Epithelial cell of prostate (primary cell): ENCODE results near the gene MON1B.
"Not testable (repeated sequence)": the region's sequence is repeated elsewhere in the genome, so short reads cannot be mapped to it uniquely, and the experiment has no call there.

ENCODE experiments used
- DNase-seq: peaks from one replicate; pipeline ENCODE4 v3.0.0-alpha.2; 2011; ENCODE audit warnings: low read depth, low spot score
- H3K27ac ChIP-seq: fragments of 450-650 bp; 2 replicates; pipeline ENCODE4 v1.5.1; 2017; ENCODE audit warnings: mild to moderate bottlenecking

Gene MON1B

GRCh38 chr16:77234611-77235010, 43.6 kb downstream of the MON1B start:
- DNase-seq, result no peak

GRCh38 chr16:77236063-77236511, 45.1 kb downstream of the MON1B start:
- DNase-seq, result no peak
- H3K27ac ChIP-seq, result no peak overlapping the region

More at GRCh38 chr16:77234611-77235010, 43.6 kb downstream of the MON1B start:
- H3K27ac ChIP-seq, result no peak overlapping the region

- DNase-seq, result no peak
- H3K27ac ChIP-seq, result no peak overlapping the region
Observed at GRCh38 chr16:77238593-77238992, 47.6 kb downstream of the MON1B start.

- not testable (repeated sequence) for DNase-seq, H3K27ac ChIP-seq
Observed at GRCh38 chr16:77242471-77242870, 51.5 kb downstream of the MON1B start.

- no peak for DNase-seq
- no peak overlapping the region for H3K27ac ChIP-seq
Observed at GRCh38 chr16:77246150-77246549, 55.2 kb downstream of the MON1B start.

GRCh38 chr16:77250400-77250799, 59.4 kb downstream of the MON1B start:
- no peak for DNase-seq
- no peak overlapping the region for H3K27ac ChIP-seq
